ENCODE data around the gene TDRD10.

GRCh38 chr1:154453161-154453560 is 48.9 kb upstream of the TDRD10 start:
- TF ChIP-seq POLR2A (IDR thresholded peaks at IDR 0.05; ENCODE audit: low read depth, low read length) = no peak
- TF ChIP-seq TAF1 (IDR thresholded peaks at IDR 0.05; ENCODE audit: borderline replicate concordance, low read depth, low read length) = no peak
